HG02588 (cell line): ENCODE data around the gene KIFC3.
"Not testable (repeated sequence)": the region's sequence is repeated elsewhere in the genome, so short reads cannot be mapped to it uniquely, and the experiment has no call there.

Experiments
- ATAC-seq: cut with Tn5 transposase; IDR thresholded peaks from one replicate; pipeline ENCODE4 v1.9.1; 2021; ENCODE audit warnings: mild to moderate bottlenecking, moderate library complexity; ENCODE audit not compliant: unreplicated experiment

The KIFC3 gene

GRCh38 chr16:57805176-57805575 lies 2.9 kb upstream of the KIFC3 start:
- no peak for ATAC-seq

GRCh38 chr16:57804111-57804837 lies 2.0 kb upstream of the KIFC3 start:
- ATAC-seq: no peak

- no peak for ATAC-seq
Observed at GRCh38 chr16:57803134-57803990, 1.1 kb upstream of the KIFC3 start.

- ATAC-seq: peak; percentile 21
Observed at GRCh38 chr16:57801809-57802340, 416 bp downstream of the KIFC3 start.

GRCh38 chr16:57801098-57801808 lies 1.0 kb downstream of the KIFC3 start:
- no peak for ATAC-seq

- ATAC-seq: no peak
Observed at GRCh38 chr16:57800200-57801097, 1.8 kb downstream of the KIFC3 start.

- no peak for ATAC-seq
Observed at GRCh38 chr16:57799600-57800199, 2.6 kb downstream of the KIFC3 start.

DNA sequence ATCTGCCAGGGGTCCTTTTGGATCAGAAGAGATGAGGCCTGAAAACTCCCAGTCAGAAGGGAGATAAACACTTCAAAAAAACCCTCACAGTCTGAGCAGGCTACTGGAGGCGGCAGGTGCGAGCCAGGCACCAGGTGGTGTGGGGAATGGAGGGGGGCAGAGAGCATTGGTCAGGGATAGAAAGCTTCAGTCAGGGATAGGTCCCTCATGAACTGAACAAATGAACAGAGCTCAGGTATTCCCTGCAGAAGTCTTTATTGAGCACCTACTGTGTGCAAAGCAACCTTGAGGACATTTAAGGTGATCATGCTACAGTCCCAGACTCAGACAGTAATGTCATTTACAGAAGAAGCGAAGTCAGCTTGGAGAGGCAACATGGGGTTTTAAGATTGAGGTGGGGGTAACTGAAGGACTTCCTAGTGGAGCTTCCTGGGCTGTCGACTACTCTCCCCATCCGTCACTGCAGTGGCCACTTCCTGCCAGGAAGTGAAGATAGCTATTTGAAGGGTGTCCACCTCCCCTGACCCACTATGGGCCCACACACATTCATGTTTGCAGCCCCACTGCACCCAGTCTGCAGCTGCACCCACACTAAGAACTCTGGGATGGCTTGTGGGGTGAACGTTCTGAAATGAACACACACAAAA lies 3.2 kb downstream of the KIFC3 start:
- no peak for ATAC-seq

- no peak for ATAC-seq
Observed at GRCh38 chr16:57798267-57798810, 4.0 kb downstream of the KIFC3 start.

GRCh38 chr16:57797526-57798266 lies 4.6 kb downstream of the KIFC3 start:
- ATAC-seq: no peak

DNA sequence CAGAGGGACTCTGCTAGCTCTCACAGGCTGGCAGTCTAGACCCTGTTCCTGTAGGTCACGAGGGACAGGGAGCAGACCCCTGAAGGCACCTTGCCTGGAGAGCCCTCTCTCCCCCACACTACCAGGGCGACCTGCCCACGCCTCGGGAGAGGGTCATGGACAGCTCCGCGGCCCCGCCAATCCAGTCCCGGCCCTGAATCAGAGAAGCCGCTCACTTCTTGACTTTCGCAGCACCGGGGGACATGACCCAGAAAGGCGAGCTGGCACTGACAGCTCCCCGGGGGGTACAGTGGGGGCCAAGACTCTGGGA lies 5.1 kb downstream of the KIFC3 start:
- no peak for ATAC-seq

DNA sequence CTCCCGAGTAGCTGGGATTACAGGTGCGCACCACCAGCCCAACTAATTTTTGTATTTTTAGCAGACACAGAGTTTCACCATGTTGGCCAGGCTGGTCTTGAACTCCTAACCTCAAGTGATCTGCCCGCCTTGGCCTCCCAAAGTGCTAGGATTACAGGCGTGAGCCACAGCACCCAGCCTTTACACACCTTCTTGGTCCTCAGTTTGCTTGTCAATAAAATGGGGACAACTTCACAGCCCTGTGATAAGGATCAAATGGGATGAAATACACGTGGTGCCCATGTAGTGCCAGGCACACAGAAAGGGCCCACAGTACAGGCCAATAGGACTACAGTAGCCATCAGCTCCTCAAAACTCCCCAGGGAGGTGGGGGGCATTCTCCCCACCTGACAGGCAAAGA lies 6.3 kb downstream of the KIFC3 start:
- not testable (repeated sequence) for ATAC-seq

- ATAC-seq: no peak
Observed at GRCh38 chr16:57795431-57795878, 6.8 kb downstream of the KIFC3 start.

- no peak for ATAC-seq
Observed at GRCh38 chr16:57794849-57795430, 7.4 kb downstream of the KIFC3 start.

DNA sequence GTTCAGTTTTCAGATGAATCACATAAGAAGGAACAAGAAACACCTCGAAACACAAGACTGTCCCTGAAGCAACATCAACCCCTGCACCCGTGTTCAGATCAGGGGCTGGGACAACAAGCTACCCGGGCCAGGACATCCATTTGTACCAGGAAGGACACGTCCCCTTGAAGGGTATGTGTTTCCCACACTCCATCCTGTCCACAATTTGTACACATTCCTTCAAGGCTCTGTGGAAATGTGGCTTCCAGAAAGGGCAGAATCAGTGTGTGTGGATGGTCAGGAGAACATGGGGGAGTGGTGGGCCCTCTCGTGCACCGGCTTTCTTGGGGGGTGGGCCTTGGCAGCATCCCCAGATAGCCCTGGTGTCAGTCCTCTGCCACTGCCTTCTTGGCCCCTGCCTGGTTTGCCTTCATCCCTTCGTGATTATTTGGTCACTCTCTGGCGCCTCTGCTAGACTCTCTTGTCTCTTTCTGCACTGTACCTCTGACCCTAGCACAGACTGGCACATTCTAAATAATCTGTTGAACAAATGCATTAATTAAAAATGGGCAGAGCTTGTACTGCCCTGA lies 10.3 kb downstream of the KIFC3 start:
- no peak for ATAC-seq

GRCh38 chr16:57791195-57791892 lies 10.9 kb downstream of the KIFC3 start:
- ATAC-seq: no peak

DNA sequence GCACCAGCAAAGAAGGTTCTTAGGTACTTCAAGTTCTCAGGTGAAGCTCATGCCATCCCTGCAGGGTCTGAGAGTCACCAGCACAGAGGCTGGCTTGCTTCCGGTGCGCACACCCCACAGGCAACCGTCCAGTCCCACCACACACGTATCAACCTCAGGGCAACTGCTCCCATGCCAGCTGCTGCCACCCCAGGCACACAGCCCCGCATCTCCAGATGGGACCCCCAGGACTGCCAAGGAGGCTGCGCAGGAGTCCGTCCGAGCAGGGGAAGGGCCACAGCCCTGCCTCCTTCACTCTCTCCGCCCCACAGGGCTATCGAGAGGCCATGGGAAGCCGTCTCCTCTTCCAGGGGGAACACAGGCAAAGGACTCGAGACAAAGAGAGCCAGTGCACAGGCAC lies 13.3 kb downstream of the KIFC3 start:
- no peak for ATAC-seq
